Tibial artery (tissue), 4 donors: ENCODE measurements around the gene SPDYE17.
"Not testable (repeated sequence)": the region's sequence is repeated elsewhere in the genome, so short reads cannot be mapped to it uniquely, and the experiment has no call there.

Experiments
- DNase-seq, 2 donors: peaks; one replicate each; pipeline ENCODE4 v3.0.0-alpha.2; 2019
- H3K27ac ChIP-seq, 2 donors: fragments of 200-600 bp; sonication (generic) in 1 of 2; 1 replicate in 1 of 2; 2 replicates in 1 of 2; pipeline ENCODE4 v1.5.1; 2018 to 2019; ENCODE audit warnings: mild to moderate bottlenecking in 1 of 2
- H3K27me3 ChIP-seq, 2 donors: fragments of 200-600 bp; sonication (generic) in 1 of 2; one replicate each; pipeline versions ENCODE4 v1.5.1 to v1.6.0; 2016 to 2019
- H3K36me3 ChIP-seq, 3 donors: fragments of 200-600 bp; sonication (generic) in 2 of 3; one replicate each; pipeline ENCODE4 v1.5.1; 2016 to 2019; ENCODE audit warnings: mild to moderate bottlenecking in 2 of 3
- H3K4me1 ChIP-seq, 4 donors: fragments of 200-600 bp; sonication (generic) in 2 of 4; 1 replicate in 3 of 4; 2 replicates in 1 of 4; pipeline ENCODE4 v1.5.1; 2016 to 2019
- H3K4me3 ChIP-seq, 2 donors: fragments of 200-600 bp; sonication (generic) in 1 of 2; 1 replicate in 1 of 2; 2 replicates in 1 of 2; pipeline ENCODE4 v1.5.1; 2018 to 2019; ENCODE audit warnings: mild to moderate bottlenecking in 2 of 2
- H3K9me3 ChIP-seq, 3 donors: fragments of 200-600 bp; sonication (generic) in 1 of 3; one replicate each; pipeline ENCODE4 v1.5.1; 2016 to 2019
- intact Hi-C: fragments of 100-400 bp; cut with DNase I; formaldehyde crosslinking; loops from one replicate; pipeline ENCODE4 v1.15.0; 2023; ENCODE audit warnings: low total_unique reads

SPDYE17 gene, protein sequence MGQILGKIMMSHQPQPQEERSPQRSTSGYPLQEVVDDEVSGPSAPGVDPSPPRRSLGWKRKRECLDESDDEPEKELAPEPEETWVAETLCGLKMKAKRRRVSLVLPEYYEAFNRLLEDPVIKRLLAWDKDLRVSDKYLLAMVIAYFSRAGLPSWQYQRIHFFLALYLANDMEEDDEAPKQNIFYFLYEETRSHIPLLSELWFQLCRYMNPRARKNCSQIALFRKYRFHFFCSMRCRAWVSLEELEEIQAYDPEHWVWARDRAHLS

DNA sequence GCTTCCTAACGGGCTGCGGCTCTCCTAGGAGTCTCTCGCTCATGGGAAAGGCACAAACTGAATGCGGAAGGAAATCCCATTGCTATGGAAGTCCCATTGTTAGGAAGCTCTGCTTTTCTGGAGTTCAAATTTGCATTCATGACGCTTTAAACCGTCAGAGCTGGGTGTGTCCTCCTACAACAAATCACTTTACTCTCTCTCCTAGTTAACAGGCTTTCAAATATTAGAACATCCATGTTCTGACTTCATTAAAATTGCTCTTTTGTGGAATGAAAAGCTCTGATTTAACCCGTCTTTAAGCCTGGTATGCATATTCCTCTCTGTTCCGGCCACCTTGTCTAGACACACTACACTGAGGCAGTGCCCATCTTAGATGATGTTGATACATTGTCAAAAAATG lies at the start of gene SPDYE17:
Gene SPDYE17, minus strand, starts transcription at position 101 of the 400 bp plus-strand sequence. CDS start 1,791 bp downstream, outside the sequence.
- H3K9me3 ChIP-seq, H3K27ac ChIP-seq, H3K4me1 ChIP-seq, intact Hi-C loops, H3K4me3 ChIP-seq, DNase-seq, H3K36me3 ChIP-seq, H3K27me3 ChIP-seq: not testable (repeated sequence)

DNA sequence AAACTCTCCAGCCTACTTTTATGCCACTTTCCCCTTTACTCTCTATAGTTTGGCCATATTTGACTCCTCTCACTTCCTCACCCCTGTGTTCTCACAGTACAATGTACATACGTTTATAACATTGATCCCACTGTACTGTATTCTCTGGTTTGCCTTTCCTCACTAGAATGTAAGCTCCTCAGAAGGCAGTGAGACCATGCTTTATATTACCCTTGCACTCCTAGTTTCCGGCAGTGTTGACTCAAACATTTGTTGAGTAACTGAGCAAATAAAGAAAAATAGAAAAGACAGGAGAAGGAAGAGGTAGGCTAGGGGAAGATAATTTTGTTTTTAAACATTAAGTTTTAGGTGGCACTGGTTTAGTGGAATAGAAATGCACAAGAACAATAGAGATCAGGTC lies 48.1 kb upstream of the SPDYE17 start:
- H3K4me1 ChIP-seq, H3K27me3 ChIP-seq, H3K36me3 ChIP-seq, H3K27ac ChIP-seq, H3K9me3 ChIP-seq, DNase-seq, intact Hi-C loops, H3K4me3 ChIP-seq: not testable (repeated sequence)

DNA sequence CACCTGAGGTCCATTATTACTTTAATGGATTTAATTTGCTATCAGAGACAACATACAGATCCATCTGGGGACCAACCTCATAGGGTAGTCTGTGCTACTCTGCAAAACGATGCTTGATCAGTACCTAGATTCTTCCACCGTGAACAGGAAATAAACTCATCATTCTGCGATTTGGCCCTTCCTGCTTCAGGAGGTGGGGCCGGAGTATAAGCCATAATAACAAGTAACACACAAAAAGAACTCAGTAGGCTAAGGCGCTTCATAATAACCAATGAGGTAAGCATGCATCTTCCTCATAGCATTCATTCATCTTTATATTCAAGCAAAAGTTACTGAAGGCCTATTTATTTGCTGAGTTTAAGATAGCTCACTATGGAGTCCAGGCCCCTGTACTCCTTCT lies 47.5 kb upstream of the SPDYE17 start:
- DNase-seq, H3K27ac ChIP-seq, H3K9me3 ChIP-seq, H3K36me3 ChIP-seq, H3K4me3 ChIP-seq, intact Hi-C loops, H3K4me1 ChIP-seq, H3K27me3 ChIP-seq: not testable (repeated sequence)

DNA sequence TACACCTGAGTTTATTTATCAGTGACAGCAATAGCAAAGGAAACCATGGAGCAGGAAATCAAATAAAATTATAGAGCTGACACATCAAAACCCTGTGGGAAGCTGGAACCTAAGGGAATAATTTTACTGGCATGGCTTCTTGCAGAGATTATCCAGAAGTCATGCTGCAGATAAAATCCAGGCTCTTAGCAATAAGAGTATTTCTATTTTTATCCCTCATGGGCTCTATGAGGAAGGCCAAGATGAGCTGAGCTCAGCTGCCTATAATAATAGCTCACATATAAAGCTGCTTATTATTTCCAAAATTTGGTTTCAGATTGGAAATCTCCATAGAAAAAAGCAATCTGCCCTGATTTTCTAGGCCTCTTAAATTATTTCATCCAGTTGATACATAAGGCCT lies 47.0 kb upstream of the SPDYE17 start:
- DNase-seq, H3K27ac ChIP-seq, intact Hi-C loops: not testable (repeated sequence)

DNA sequence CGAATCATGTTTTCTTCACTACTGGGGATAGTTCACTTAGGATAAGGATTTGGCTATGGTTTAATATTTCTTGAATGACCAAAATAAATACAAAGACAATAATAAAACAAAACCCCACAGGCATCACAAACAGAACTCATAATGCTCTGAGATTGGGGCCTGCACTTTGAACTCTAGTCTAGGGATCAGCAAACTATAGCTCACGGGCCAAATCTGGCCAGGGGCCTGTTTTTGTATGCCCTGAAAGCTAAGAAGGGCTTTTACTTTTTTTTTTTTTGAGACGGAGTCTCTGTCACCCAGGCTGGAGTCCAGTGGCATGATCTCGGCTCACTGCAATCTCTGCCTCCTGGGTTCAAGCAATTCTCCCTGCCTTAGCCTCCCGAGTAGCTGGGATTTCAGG lies 44.9 kb upstream of the SPDYE17 start:
- H3K36me3 ChIP-seq, H3K4me1 ChIP-seq, H3K9me3 ChIP-seq, intact Hi-C loops, DNase-seq, H3K27me3 ChIP-seq, H3K4me3 ChIP-seq, H3K27ac ChIP-seq: not testable (repeated sequence)

More for the DNA sequence above, 47.0 kb upstream of the SPDYE17 start:
- H3K4me3 ChIP-seq, H3K36me3 ChIP-seq, H3K4me1 ChIP-seq, H3K9me3 ChIP-seq, H3K27me3 ChIP-seq: not testable (repeated sequence)

DNA sequence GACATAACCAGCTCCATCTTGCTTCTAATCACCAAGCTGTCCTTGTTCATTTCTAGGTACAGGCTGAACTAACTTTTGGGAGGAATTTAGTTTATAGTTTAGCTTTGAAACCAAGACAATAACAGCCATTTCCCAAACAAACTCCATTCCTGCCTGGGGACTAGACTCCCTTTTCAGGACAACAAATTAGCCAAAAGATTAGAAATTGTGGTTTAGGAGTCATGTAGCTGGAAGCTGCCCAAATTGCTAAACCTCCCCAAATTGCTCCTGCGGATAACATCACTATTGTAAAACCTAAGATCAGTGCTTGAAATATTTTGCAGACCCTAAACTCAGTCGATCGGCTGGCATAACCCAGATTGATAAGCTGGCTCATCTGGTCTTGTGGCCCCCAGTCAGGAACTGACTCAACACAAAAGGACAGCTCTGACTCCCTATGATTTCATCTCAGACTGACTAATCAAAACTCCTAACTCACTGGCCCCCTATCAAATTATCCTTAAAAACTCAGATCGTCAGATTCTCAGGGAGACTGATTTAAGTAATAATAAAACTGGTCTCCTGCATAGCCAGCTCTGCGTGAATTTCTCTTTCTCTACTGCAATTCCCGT lies 42.7 kb upstream of the SPDYE17 start:
- H3K4me3 ChIP-seq, H3K9me3 ChIP-seq, DNase-seq, H3K27ac ChIP-seq, intact Hi-C loops, H3K27me3 ChIP-seq, H3K36me3 ChIP-seq, H3K4me1 ChIP-seq: not testable (repeated sequence)

DNA sequence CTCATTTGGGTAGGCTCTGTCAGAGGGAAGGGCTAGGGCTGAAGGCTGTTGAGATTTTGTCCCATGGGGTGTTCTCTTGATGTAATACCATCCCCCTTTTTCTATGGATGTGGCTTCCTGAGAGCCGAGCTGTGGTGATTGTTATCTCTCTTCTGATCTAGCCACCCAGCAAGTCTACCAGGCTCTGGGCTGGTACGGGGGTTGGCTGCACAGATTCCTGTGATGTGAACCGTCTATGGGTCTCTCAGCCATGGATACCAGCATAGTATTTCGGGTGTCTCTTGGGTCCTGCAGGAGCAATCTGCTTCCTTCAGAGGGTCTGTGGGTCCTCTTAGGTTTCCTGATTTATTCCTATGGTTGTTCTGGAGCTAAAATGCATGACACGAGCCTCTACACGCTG lies 38.9 kb upstream of the SPDYE17 start:
- H3K9me3 ChIP-seq, H3K27me3 ChIP-seq, DNase-seq, H3K36me3 ChIP-seq, H3K4me3 ChIP-seq, intact Hi-C loops, H3K4me1 ChIP-seq, H3K27ac ChIP-seq: not testable (repeated sequence)

DNA sequence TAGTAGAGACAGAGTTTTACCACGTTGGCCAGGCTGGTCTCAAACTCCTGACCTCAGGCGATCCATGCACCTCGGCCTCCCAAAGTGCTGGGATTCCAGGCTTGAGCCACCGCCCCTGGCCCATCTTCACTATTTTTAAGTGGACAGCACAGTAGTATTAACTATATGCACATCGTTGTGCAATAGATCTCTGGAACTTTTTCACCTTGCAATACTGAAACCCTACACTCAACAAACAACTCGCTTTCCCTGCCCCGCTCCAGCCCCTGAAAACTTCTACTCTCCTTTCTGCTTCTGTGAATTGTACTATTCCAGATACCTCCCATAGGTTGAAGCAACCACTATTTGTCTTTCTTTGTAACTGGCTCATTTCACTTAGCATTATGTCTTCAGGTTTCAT lies 33.7 kb upstream of the SPDYE17 start:
- H3K36me3 ChIP-seq, H3K27ac ChIP-seq, H3K27me3 ChIP-seq, H3K9me3 ChIP-seq, H3K4me3 ChIP-seq, H3K4me1 ChIP-seq, intact Hi-C loops, DNase-seq: not testable (repeated sequence)

DNA sequence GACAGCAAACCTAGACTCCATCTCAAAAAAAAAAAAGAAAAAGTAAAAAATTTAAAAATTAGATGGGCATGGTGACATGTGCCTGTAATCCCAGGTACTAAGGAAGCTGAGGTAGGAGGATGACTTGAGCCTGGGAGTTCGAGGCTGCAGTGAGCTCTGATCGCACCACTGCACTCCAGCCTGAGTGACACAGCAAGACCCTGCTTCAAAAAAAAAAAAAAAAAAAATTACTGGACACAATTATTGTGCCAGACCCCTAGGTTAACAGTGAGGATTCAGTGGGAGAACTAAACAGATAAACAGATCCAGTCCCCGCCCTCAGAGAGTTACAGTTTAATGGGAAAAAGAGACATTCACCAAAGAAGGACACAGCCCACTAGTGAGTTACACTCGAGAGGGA lies 31.6 kb upstream of the SPDYE17 start:
- H3K27ac ChIP-seq, H3K36me3 ChIP-seq, DNase-seq, H3K4me3 ChIP-seq, H3K4me1 ChIP-seq, H3K27me3 ChIP-seq, intact Hi-C loops, H3K9me3 ChIP-seq: not testable (repeated sequence)

DNA sequence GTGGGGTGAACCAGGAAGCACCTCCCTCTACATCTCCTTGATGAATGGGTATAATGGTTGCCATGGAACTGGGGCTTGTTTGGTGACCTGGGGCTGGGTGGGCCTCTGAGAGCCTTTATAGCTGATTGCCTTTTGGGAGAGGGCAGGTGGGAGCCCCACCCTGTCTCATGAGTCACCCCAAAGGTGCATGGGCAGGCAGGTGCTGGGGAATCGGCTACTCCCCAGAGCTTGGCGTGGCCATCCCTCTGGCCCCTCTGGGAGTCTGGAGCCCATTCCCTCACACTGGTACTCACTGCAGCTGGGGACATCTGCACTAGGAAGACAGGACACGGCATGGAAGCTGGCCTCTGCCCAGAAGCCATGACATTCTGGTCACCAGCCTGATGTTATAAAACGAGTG lies 30.4 kb upstream of the SPDYE17 start, which contains the start of gene SPDYE18:
Gene SPDYE18, minus strand, starts transcription at position 2 of the 400 bp plus-strand sequence. CDS start 2,046 bp downstream, outside the sequence.
- H3K27ac ChIP-seq, H3K36me3 ChIP-seq, DNase-seq, intact Hi-C loops, H3K9me3 ChIP-seq, H3K27me3 ChIP-seq, H3K4me1 ChIP-seq, H3K4me3 ChIP-seq: not testable (repeated sequence)

DNA sequence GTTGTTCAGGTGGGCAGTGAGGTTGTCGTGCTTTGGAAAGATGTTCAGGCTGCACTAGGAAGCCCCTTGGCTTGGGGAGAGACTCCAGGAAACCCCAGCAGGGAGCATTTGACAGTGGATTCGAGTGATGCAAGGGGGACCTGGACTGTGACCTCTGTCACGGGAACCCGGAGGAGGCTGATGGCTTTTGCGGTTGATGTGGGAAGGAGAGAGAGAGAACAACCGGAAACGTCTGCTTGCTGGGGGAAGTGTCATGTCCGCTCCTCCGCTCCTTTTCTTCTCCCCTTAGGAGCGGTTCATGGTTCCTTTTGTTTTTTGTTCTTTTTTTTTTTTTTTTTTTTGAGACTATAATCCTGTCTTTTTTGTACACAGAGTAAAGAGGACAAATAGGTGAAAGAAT lies 5.8 kb downstream of the SPDYE17 start:
- H3K27ac ChIP-seq, H3K36me3 ChIP-seq, intact Hi-C loops, H3K4me3 ChIP-seq, H3K27me3 ChIP-seq, H3K4me1 ChIP-seq, H3K9me3 ChIP-seq, DNase-seq: not testable (repeated sequence)

DNA sequence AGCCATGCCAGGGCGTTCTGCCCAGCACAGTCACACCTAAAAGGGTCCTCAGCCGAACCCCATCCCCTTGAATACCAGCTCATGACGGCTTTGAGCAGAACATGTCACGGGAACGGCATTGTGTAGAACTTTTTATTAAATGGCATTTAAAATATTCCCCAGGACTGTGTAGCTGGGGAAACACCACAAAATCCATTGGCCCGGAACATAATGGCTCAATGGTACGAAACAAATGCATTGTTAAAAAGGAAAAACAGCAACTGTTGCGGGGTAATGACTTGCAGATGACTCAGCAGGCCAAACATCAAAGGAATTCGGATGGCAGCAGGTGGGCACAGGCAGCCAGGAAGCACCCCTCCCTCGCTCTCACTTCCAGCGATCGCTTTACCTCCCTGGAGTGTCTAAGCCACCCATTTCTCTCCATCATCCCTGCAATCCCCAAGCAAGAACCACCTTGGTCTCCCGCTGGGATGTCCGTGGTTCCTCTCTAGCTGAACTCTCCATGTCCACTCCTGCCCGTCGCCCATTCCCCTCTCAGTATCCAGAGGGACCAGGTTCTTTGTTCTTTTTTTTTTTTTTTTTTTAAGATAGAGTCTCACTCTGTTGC lies 22.0 kb downstream of the SPDYE17 start:
- H3K4me1 ChIP-seq, H3K36me3 ChIP-seq, H3K27me3 ChIP-seq, intact Hi-C loops, H3K4me3 ChIP-seq, DNase-seq, H3K27ac ChIP-seq, H3K9me3 ChIP-seq: not testable (repeated sequence)

DNA sequence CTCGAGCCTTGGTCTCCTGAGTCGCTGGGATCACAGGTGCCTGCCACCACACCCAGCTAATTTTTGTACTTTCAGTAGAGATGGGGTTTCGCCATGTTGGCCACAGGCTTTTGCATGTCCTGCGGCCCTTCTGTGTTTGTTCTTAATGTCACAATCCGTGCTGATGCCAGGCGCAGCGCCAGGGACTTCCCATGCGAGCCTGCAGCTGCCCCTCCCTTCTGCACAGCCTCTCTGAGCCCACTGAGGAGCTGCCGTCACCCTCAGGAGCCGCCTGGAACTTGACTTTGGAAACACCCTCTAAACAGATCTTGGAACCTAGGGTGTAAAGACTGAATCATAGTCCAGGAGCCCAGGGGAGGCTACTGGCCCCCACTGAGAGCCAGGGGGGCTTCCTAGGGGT lies 24.2 kb downstream of the SPDYE17 start:
- DNase-seq, result peak; percentile 90 to 93
- H3K4me3 ChIP-seq, H3K9me3 ChIP-seq, H3K4me1 ChIP-seq, H3K27me3 ChIP-seq, intact Hi-C loops: not testable (repeated sequence)
- Histone ChIP-seq H3K36me3 (peaks cover 0 to 18% (median under 1%) of the 10 kb centered on the region in 3 donors), H3K27ac (peak overlapping the region in 1 of 2 donors; percentile 33)
